H9 (cell line): Measurements from ENCODE around the gene LRP1-AS. TPM values are rescaled to one million over a fixed set of nuclear protein-coding genes. Genes with fewer than 3 reads are reported as not detected.

Experiments used
- DNase-seq: peaks from one replicate; pipeline ENCODE4 v3.0.0-alpha.2; 2017
- H2AFZ ChIP-seq: one replicate; pipeline ENCODE4 v1.6.1; 2013; ENCODE audit warnings: mild to moderate bottlenecking, low read length, control low read depth, moderate library complexity
- H2AK5ac ChIP-seq: 2 replicates; pipeline ENCODE4 v1.6.1; 2013; ENCODE audit warnings: low read length, control low read depth, mixed read lengths; ENCODE audit not compliant: insufficient read length
- H2BK120ac ChIP-seq: one replicate; pipeline ENCODE4 v1.6.1; 2013; ENCODE audit warnings: low read depth, mild to moderate bottlenecking, low read length, control low read depth, inconsistent platforms; ENCODE audit not compliant: poor library complexity, severe bottlenecking
- H2BK12ac ChIP-seq: 2 replicates; pipeline ENCODE4 v1.6.1; 2013; ENCODE audit warnings: low read length, control low read depth, mixed read lengths, low read depth; ENCODE audit not compliant: insufficient read length
- H2BK15ac ChIP-seq: 2 replicates; pipeline ENCODE4 v1.6.1; 2013; ENCODE audit warnings: low read depth, low read length, control low read depth
- H2BK20ac ChIP-seq: one replicate; pipeline ENCODE4 v1.6.1; 2013; ENCODE audit warnings: low read depth, mild to moderate bottlenecking, low read length, control low read depth, inconsistent platforms; ENCODE audit not compliant: poor library complexity, severe bottlenecking
- H2BK5ac ChIP-seq: 2 replicates; pipeline ENCODE4 v1.6.1; 2013; ENCODE audit warnings: low read length, control low read depth, mixed read lengths; ENCODE audit not compliant: insufficient read length
- H3K14ac ChIP-seq: 2 replicates; pipeline ENCODE4 v1.6.1; 2013; ENCODE audit warnings: low read length, control low read depth; ENCODE audit not compliant: insufficient read depth
- H3K18ac ChIP-seq: 2 replicates; pipeline ENCODE4 v1.6.1; 2013; ENCODE audit warnings: low read depth, mild to moderate bottlenecking, mixed read lengths, low read length, control low read depth; ENCODE audit not compliant: insufficient read length
- H3K23ac ChIP-seq: 2 replicates; pipeline ENCODE4 v1.6.1; 2013; ENCODE audit warnings: low read length, control low read depth, mixed read lengths, low read depth; ENCODE audit not compliant: insufficient read length
- H3K23me2 ChIP-seq: 2 replicates; pipeline ENCODE4 v1.6.1; 2013; ENCODE audit warnings: low read depth, mild to moderate bottlenecking, mixed read lengths, low read length, control low read depth; ENCODE audit not compliant: insufficient read length, poor library complexity, severe bottlenecking
- H3K27ac ChIP-seq: 2 replicates; pipeline ENCODE4 v1.5.1; 2013; ENCODE audit warnings: low read length, control low read depth, mixed read lengths, low read depth; ENCODE audit not compliant: insufficient read length
- H3K27me3 ChIP-seq: 2 replicates; pipeline ENCODE4 v1.6.1; 2013; ENCODE audit warnings: low read length, control low read depth, inconsistent platforms; ENCODE audit not compliant: insufficient read depth
- H3K4ac ChIP-seq: 2 replicates; pipeline ENCODE4 v1.6.1; 2013; ENCODE audit warnings: low read depth, mild to moderate bottlenecking, control low read depth, inconsistent platforms, low read length, moderate library complexity
- H3K4me1 ChIP-seq: 2 replicates; pipeline ENCODE4 v1.6.1; 2013; ENCODE audit warnings: low read length, control low read depth, inconsistent platforms; ENCODE audit not compliant: insufficient read depth
- H3K4me2 ChIP-seq: 2 replicates; pipeline ENCODE4 v1.6.1; 2013; ENCODE audit warnings: low read length, control low read depth, mixed read lengths; ENCODE audit not compliant: insufficient read length, insufficient read depth
- H3K56ac ChIP-seq: 2 replicates; pipeline ENCODE4 v1.6.1; 2013; ENCODE audit warnings: low read depth, mild to moderate bottlenecking, mixed read lengths, low read length, control low read depth; ENCODE audit not compliant: insufficient read length
- H3K79me1 ChIP-seq: 2 replicates; pipeline ENCODE4 v1.6.1; 2013; ENCODE audit warnings: low read depth, mild to moderate bottlenecking, moderate library complexity, low read length, control low read depth, inconsistent platforms; ENCODE audit not compliant: insufficient read depth, poor library complexity, severe bottlenecking
- H3K79me2 ChIP-seq: 2 replicates; pipeline ENCODE4 v1.6.1; 2013; ENCODE audit warnings: low read length, control low read depth, inconsistent platforms; ENCODE audit not compliant: insufficient read depth
- H3K9ac ChIP-seq: 2 replicates; pipeline ENCODE4 v1.6.1; 2013; ENCODE audit warnings: low read length, control low read depth, mixed read lengths; ENCODE audit not compliant: insufficient read length; ENCODE audit errors: extremely low read depth
- H3K9me3 ChIP-seq: one replicate; pipeline ENCODE4 v1.6.1; 2013; ENCODE audit warnings: low read depth, low read length, inconsistent platforms; ENCODE audit not compliant: control insufficient read depth
- H3T11ph ChIP-seq: one replicate; pipeline ENCODE4 v1.6.1; 2013; ENCODE audit warnings: mild to moderate bottlenecking, low read length, control low read depth, inconsistent platforms
- H4K20me1 ChIP-seq: one replicate; pipeline ENCODE4 v1.6.1; 2013; ENCODE audit not compliant: control insufficient read depth, insufficient read length, insufficient read depth
- H4K5ac ChIP-seq: 2 replicates; pipeline ENCODE4 v1.6.1; 2013; ENCODE audit warnings: low read depth, mild to moderate bottlenecking, mixed read lengths, low read length, control low read depth; ENCODE audit not compliant: insufficient read length
- H4K8ac ChIP-seq: replicated peaks from 2 replicates; pipeline ENCODE4 v1.6.1; 2013; ENCODE audit warnings: low read length, control low read depth, mixed read lengths, low read depth; ENCODE audit not compliant: insufficient read length
- H4K91ac ChIP-seq: 2 replicates; pipeline ENCODE4 v1.6.1; 2013; ENCODE audit warnings: low read depth, mild to moderate bottlenecking, moderate library complexity, mixed read lengths, low read length, control low read depth; ENCODE audit not compliant: insufficient read length
- H3K27ac Mint-ChIP-seq, 3 experiments: 2 replicates in 2 of 3; 3 replicates in 1 of 3; pipeline ENCODE4 v1.8.0; 2020 to 2021; ENCODE audit warnings: mixed read lengths in 3 of 3, mild to moderate bottlenecking in 1 of 3, moderate library complexity in 1 of 3
- H3K27me3 Mint-ChIP-seq: 2 replicates; pipeline ENCODE4 v1.8.0; 2021; ENCODE audit warnings: low read depth, mild to moderate bottlenecking, moderate library complexity, mixed read lengths
- H3K36me3 Mint-ChIP-seq, 3 experiments: 2 replicates in 2 of 3; 3 replicates in 1 of 3; pipeline ENCODE4 v1.8.0; 2020 to 2021; ENCODE audit warnings: low read depth in 3 of 3, mixed read lengths in 3 of 3; ENCODE audit not compliant: insufficient read depth in 1 of 3
- H3K4me1 Mint-ChIP-seq, 2 experiments: 2 replicates each; pipeline ENCODE4 v1.8.0; 2020; ENCODE audit warnings: mixed read lengths in 2 of 2
- H3K4me3 Mint-ChIP-seq, 2 experiments: 2 replicates in 1 of 2; 3 replicates in 1 of 2; pipeline ENCODE4 v1.8.0; 2020 to 2021; ENCODE audit warnings: mild to moderate bottlenecking in 2 of 2, mixed read lengths in 2 of 2, moderate library complexity in 1 of 2
- H3K9me3 Mint-ChIP-seq, 2 experiments: 2 replicates in 1 of 2; 3 replicates in 1 of 2; pipeline ENCODE4 v1.8.0; 2020; ENCODE audit warnings: mild to moderate bottlenecking in 2 of 2, mixed read lengths in 2 of 2, moderate library complexity in 1 of 2
- CTCF ChIP-seq: fragments of 200-600 bp; sonication (generic); conservative IDR thresholded peaks from 3 replicates; pipeline ENCODE4 v1.8.0; 2021; ENCODE audit warnings: antibody characterized with exemption, mild to moderate bottlenecking
- WGBS: extraction: QIAGEN DNeasy Blood & Tissue Kit; methylation state at CpG from one replicate; pipeline ENCODE4 v1.1.7; 2013; ENCODE audit warnings: missing lambda C conversion rate, low lambda C conversion rate, mixed read lengths; ENCODE audit not compliant: insufficient read length; ENCODE audit errors: extremely low coverage; 5-methylcytosine and 5-hydroxymethylcytosine counted together
- total RNA-seq: library from RNA; stranded (reverse); gene quantifications from 2 replicates; pipeline ENCODE4 v1.2.1, GENCODE V29; 2021

LRP1-AS gene
- total RNA-seq, 1 experiment from 2014 or later = not detected

GRCh38 chr12:57106021-57106708 lies 41.3 kb downstream of the LRP1-AS start:
- H3K4me1 ChIP-seq = no peaks in the 10 kb centered on the region; the same call in 1 of the 2 replicates
- no peak overlapping the region for H2BK120ac ChIP-seq
- no peak for DNase-seq
- no peak overlapping the region for H4K91ac ChIP-seq
- no peak overlapping the region for H3K9ac ChIP-seq
- no peak overlapping the region for H3K27ac ChIP-seq
- H2AK5ac ChIP-seq = no peak overlapping the region
- H3K18ac ChIP-seq = no peak overlapping the region
- H2BK12ac ChIP-seq = no peak overlapping the region
- no peak overlapping the region for H3T11ph ChIP-seq
- no peaks in the 10 kb centered on the region for H4K20me1 ChIP-seq
- no peaks in the 10 kb centered on the region for H3K27me3 ChIP-seq
- no CpG with 5 or more reads among the region's 9 CpGs for WGBS
- no peak overlapping the region for H2BK20ac ChIP-seq
- no peak overlapping the region for H2BK15ac ChIP-seq
- H3K23me2 ChIP-seq = peaks cover 8% of the 10 kb centered on the region
- no peak overlapping the region for H3K56ac ChIP-seq
- no peak overlapping the region for H2AFZ ChIP-seq
- Mint-ChIP-seq H3K27me3 (no peaks in the 10 kb centered on the region), H3K4me1 (peaks cover 15 to 30% of the 10 kb centered on the region in 2 experiments), H3K9me3 (no peaks in the 10 kb centered on the region), H3K36me3 (peaks cover 2 to 46% (median 33%) of the 10 kb centered on the region in 3 experiments), H3K27ac (peak overlapping the region in 1 of 3 experiments; percentile 24; a peak in 1 of 7 replicates), H3K4me3 (no peak overlapping the region)
- no peaks in the 10 kb centered on the region for H3K79me2 ChIP-seq
- H3K9me3 ChIP-seq = no peaks in the 10 kb centered on the region
- no peak overlapping the region for H4K8ac ChIP-seq
- H3K4me2 ChIP-seq = no peak overlapping the region
- no peak overlapping the region for H3K4ac ChIP-seq
- H3K14ac ChIP-seq = no peak overlapping the region
- TF ChIP-seq CTCF = no peak
- H3K79me1 ChIP-seq = no peaks in the 10 kb centered on the region
- H4K5ac ChIP-seq = no peak overlapping the region
- no peak overlapping the region for H3K23ac ChIP-seq
- no peak overlapping the region for H2BK5ac ChIP-seq
